C4-2B (cell line): ENCODE results near the gene SLC8A1.

Source experiments
- H3K27ac ChIP-seq: fragments of 450-650 bp; 2 replicates; pipeline ENCODE4 v1.5.1; 2017
- ZFX ChIP-seq: fragments of 450-650 bp; IDR thresholded peaks from 2 replicates; pipeline ENCODE4 v1.6.1; 2017
- TF ChIP-seq, protein P1 (sequence below): fragments of 450-650 bp; conservative IDR thresholded peaks from 2 replicates; pipeline ENCODE4 v1.5.1; 2017; ENCODE audit warnings: mild to moderate bottlenecking

Gene SLC8A1

DNA sequence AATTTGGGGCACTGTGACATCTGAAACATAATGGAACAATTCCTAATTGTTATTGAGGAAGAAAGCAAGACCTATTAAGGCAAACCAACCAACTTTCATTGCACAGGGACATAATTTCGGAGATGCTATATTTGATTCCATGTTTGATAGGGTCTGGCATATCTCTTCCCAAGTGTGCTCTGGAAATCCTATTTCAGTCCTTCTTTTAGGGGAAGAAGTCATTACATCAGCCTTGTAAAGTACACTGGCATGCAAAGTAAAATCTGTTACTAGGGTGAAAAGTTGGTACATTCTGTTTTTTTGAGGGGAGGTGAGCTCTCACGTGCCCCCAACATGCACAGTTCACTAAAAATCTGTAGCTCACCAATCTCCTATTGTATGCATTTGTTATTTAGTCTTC, 172.4 kb downstream of the SLC8A1 start:
- TF ChIP-seq ZFX: no peak
- TF ChIP-seq, protein P1, sequence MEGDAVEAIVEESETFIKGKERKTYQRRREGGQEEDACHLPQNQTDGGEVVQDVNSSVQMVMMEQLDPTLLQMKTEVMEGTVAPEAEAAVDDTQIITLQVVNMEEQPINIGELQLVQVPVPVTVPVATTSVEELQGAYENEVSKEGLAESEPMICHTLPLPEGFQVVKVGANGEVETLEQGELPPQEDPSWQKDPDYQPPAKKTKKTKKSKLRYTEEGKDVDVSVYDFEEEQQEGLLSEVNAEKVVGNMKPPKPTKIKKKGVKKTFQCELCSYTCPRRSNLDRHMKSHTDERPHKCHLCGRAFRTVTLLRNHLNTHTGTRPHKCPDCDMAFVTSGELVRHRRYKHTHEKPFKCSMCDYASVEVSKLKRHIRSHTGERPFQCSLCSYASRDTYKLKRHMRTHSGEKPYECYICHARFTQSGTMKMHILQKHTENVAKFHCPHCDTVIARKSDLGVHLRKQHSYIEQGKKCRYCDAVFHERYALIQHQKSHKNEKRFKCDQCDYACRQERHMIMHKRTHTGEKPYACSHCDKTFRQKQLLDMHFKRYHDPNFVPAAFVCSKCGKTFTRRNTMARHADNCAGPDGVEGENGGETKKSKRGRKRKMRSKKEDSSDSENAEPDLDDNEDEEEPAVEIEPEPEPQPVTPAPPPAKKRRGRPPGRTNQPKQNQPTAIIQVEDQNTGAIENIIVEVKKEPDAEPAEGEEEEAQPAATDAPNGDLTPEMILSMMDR: no peak
- no peak overlapping the region for H3K27ac ChIP-seq

DNA sequence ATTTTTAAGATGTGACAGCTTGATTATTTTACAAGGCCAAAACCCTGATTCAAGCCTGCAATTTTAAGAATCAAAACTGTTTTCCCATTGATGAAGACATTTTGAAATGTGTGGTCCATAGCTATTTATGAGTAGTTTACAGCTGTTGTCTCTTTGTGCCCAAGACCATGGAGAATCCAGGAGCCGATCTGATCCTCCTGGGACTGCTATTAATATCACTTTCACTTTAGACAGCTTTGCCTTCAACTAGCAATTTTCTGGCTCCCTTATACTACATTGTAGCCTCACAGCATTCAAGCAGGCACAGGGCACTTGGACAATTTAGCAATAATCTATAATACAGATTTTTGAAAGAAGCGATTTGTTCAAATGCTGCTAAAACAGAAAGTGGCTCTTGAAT, 172.9 kb downstream of the SLC8A1 start:
- TF ChIP-seq, protein P1: no peak
- TF ChIP-seq ZFX: no peak
- no peak overlapping the region for H3K27ac ChIP-seq

DNA sequence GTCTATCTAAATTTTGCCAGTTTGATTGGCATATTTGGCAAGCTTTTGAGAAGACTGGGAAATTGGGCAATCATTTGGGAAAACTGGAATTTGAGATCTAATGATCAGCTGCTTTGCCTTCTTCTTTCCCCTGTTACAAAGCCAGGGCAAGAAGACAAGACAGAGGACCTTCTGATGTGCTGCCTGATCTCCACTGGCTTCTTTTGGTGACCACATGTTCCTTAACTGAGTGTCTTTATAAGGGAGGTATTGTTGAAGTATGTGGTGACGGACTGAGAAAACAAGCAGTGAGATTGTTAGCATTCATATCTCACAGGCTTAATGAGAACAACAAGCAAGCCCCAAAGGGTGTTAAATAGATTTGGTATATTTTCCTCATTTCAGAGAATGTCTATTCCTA, 175.8 kb downstream of the SLC8A1 start:
- no peak for TF ChIP-seq ZFX
- TF ChIP-seq, protein P1: no peak
- H3K27ac ChIP-seq: no peak overlapping the region

DNA sequence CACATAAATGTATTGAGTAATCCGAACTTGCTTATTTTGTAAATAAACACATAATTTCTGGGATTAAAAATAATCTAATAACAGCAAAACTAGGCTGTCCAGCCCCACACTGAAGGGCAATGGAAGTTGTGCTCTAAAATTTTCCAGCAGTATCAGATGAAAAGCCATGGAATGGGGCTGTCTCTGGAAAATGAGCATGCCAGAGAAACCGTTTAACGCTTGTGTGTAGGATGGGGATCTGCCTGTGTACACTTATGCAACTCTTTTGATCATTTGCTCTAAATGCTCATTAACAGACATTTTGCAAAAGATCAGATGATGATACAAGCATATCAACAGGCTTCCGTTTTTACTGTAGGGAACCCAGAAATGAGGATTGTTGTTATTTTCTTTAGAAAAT, 177.6 kb downstream of the SLC8A1 start:
- H3K27ac ChIP-seq: no peak overlapping the region
- TF ChIP-seq, protein P1: no peak
- no peak for TF ChIP-seq ZFX

DNA sequence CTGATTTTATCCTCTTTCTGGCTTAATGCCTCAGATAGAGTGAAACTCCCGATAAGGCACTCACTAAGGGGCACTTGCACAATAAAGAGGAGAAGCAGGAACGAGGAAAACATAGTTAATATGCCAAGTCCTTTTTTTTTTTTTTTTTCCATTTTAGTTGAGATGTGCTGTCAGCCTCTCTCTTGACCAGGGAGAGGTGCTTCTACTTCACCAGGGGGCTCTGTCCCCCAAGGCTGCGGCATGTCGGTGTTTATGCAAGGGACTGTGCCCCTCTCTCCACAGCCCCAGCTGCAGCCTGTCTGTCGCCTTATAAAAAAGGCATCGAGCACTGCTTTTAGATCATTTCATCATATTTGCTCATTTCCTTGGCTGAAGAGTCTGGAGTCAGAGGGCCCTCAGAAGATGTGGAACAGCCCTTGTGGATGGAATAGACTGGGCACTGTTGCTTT, 178.1 kb downstream of the SLC8A1 start:
- TF ChIP-seq, protein P1: no peak
- TF ChIP-seq ZFX: no peak
- H3K27ac ChIP-seq: no peak overlapping the region

DNA sequence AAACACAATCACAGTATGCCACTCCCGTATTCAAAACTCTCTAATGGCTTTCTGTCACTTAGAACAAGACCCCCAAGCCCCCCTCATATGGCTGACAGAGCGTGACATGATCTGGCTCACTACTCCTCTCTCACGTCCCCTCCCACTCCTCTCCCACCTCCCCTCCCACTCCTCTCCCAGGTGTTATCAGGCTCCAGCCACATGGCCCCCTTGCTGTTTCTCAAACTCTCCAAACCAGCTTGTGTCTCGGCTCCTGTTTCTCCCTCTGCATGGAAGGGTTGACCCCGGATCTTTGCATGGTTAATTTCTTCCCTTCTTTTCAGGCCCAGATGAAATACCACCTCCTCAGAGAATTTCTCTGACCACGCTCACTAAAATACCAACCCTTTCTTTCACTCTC, 180.8 kb downstream of the SLC8A1 start:
- no peak overlapping the region for H3K27ac ChIP-seq
- no peak for TF ChIP-seq ZFX
- TF ChIP-seq, protein P1: no peak

DNA sequence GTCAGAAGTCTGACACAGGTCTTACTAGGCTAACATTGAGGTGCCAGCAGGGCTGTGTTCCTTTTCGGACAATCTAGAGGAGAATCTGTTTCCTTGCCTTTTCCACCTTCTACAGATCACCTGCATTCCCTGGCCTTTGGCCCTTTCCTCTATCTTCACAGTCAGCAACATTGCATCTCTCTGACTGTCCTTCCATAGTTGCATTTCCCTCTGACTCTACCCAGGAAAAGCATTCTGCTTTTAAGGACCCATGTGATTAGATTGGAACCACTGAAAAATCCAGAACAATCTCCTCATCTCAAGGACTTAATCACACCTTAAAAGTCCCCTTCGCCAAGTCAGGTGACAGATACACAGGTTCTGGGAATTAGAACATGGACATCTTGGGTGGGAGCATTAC, 181.5 kb downstream of the SLC8A1 start:
- TF ChIP-seq, protein P1: no peak
- TF ChIP-seq ZFX: no peak
- no peak overlapping the region for H3K27ac ChIP-seq
